ENCODE data around the gene PLLP.

DNA sequence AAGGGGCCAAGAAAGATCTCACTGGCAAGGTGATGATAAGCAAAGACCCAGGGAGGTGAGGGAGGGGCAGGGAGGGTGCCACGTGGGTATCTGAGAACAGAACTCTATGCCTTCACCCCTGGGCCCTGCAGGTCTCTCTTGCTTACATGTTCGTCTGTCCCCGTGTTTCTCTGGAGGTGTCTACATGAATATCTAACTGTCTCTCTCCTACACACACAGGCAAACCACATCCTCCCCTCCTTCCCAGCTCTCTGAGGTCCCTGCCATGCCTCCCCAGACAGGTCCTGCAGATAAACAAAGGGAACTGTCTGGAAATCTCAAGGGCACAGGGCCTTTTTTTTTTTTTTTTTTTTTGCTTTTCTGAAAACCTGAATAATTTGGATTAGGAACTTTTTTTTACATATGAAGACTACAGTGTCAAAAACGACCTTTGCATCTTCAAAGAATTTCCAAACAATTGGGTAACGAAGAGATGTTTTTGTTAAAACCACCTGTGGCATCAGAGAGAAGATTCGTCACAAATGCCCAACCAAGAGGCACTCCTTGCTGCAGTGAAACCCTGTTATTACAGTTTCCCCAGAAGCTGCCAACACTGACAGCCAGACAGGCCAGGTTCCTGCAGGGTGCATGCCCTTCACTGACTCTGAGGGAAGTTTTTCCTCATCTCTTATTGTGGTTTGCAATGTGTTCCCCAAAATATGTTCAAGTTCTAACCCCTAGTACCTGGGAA lies 17.8 kb downstream of the PLLP start:
- TF ChIP-seq EZH2 (IDR thresholded peaks at IDR 0.05; ENCODE audit: low read depth, unreplicated experiment), result no peak
- no peak for TF ChIP-seq CTCF (conservative IDR thresholded peaks at IDR 0.05; ENCODE audit: low read depth in 2 of 2)
- TF ChIP-seq POLR2AphosphoS5 (IDR thresholded peaks at IDR 0.05; ENCODE audit: low read depth), result no peak

All from GM23338 (cell line).